GM19467 (cell line): Measurements from ENCODE around the gene DIPK1A.
A peak's percentile ranks its signal among the peaks of the same experiment; 100 is the strongest.

Source experiments
- ATAC-seq: cut with Tn5 transposase; IDR thresholded peaks from one replicate; pipeline ENCODE4 v1.9.1; 2021; ENCODE audit warnings: mild to moderate bottlenecking, moderate library complexity; ENCODE audit not compliant: unreplicated experiment

DIPK1A gene

GRCh38 chr1:92843429-92844352, 117.6 kb downstream of the DIPK1A start:
- ATAC-seq: no peak

GRCh38 chr1:92843046-92843423, 118.2 kb downstream of the DIPK1A start:
- ATAC-seq: no peak

GRCh38 chr1:92842082-92843045, 118.9 kb downstream of the DIPK1A start:
- ATAC-seq: no peak

- no peak for ATAC-seq
Observed at GRCh38 chr1:92840600-92840999, 120.7 kb downstream of the DIPK1A start.

GRCh38 chr1:92839442-92839841, 121.8 kb downstream of the DIPK1A start:
- no peak for ATAC-seq

- no peak for ATAC-seq
Observed at GRCh38 chr1:92838519-92838918, 122.7 kb downstream of the DIPK1A start.

- ATAC-seq: no peak
Observed at GRCh38 chr1:92837062-92837461, 124.2 kb downstream of the DIPK1A start.

GRCh38 chr1:92834617-92835016, 126.6 kb downstream of the DIPK1A start:
- ATAC-seq: no peak

GRCh38 chr1:92833840-92834239, 127.4 kb downstream of the DIPK1A start:
- no peak for ATAC-seq

- ATAC-seq: no peak
Observed at GRCh38 chr1:92832537-92833114, 128.6 kb downstream of the DIPK1A start.

- ATAC-seq: peak; percentile 84
Observed at GRCh38 chr1:92831762-92832536, 129.3 kb downstream of the DIPK1A start, which contains the start of gene RPL5. RPL5 (plus strand) TSS chr1:92832040; CDS start chr1:92832115, 75 bp downstream.

- no peak for ATAC-seq
Observed at GRCh38 chr1:92831368-92831761, 129.9 kb downstream of the DIPK1A start.

- ATAC-seq: no peak
Observed at GRCh38 chr1:92826792-92827191, 134.5 kb downstream of the DIPK1A start.

GRCh38 chr1:92822879-92823278, 138.4 kb downstream of the DIPK1A start:
- no peak for ATAC-seq

- ATAC-seq: no peak
Observed at GRCh38 chr1:92820551-92820950, 140.7 kb downstream of the DIPK1A start.

- ATAC-seq: no peak
Observed at GRCh38 chr1:92820024-92820423, 141.2 kb downstream of the DIPK1A start.

- peak; percentile 53 for ATAC-seq
Observed at GRCh38 chr1:92817986-92818764, 143.1 kb downstream of the DIPK1A start.

GRCh38 chr1:92817137-92817697, 144.0 kb downstream of the DIPK1A start:
- no peak for ATAC-seq

- ATAC-seq: no peak
Observed at GRCh38 chr1:92816732-92817131, 144.5 kb downstream of the DIPK1A start.
